Esophagus (tissue), 2 donors: ENCODE results near the gene APBB2. TPM values are rescaled to one million over a fixed set of nuclear protein-coding genes. Genes with fewer than 3 reads are reported as not detected.

Source experiments
- H3K27ac ChIP-seq, 2 donors: one replicate each; pipeline ENCODE4 v1.5.1; 2013; ENCODE audit warnings: low read depth in 2 of 2, mild to moderate bottlenecking in 2 of 2, inconsistent platforms in 1 of 2, low read length in 1 of 2, moderate library complexity in 1 of 2
- H3K27me3 ChIP-seq, 2 donors: one replicate each; pipeline ENCODE4 v1.6.1; 2013; ENCODE audit warnings: low read length in 2 of 2, control low read depth in 1 of 2, mild to moderate bottlenecking in 1 of 2; ENCODE audit not compliant: insufficient read depth in 2 of 2, control insufficient read depth in 1 of 2
- H3K36me3 ChIP-seq, 2 donors: one replicate each; pipeline ENCODE4 v1.6.1; 2013; ENCODE audit warnings: low read length in 1 of 2; ENCODE audit not compliant: control insufficient read depth in 2 of 2, insufficient read depth in 2 of 2
- H3K4me1 ChIP-seq, 2 donors: one replicate each; pipeline ENCODE4 v1.6.1; 2013; ENCODE audit warnings: low read length in 1 of 2; ENCODE audit not compliant: control insufficient read depth in 2 of 2, insufficient read depth in 2 of 2
- H3K4me3 ChIP-seq, 2 donors: one replicate each; pipeline ENCODE4 v1.5.1; 2013; ENCODE audit warnings: low read length in 2 of 2, mild to moderate bottlenecking in 2 of 2, low read depth in 1 of 2, moderate library complexity in 1 of 2
- H3K9me3 ChIP-seq, 2 donors: one replicate each; pipeline ENCODE4 v1.6.1; 2013; ENCODE audit warnings: mild to moderate bottlenecking in 2 of 2, low read depth in 1 of 2, low read length in 1 of 2, moderate library complexity in 1 of 2; ENCODE audit not compliant: control insufficient read depth in 2 of 2, insufficient read depth in 1 of 2
- WGBS, 2 donors: extraction: QIAGEN DNeasy Blood & Tissue Kit; methylation state at CpG; one replicate each; pipeline ENCODE4 v1.1.7; 2013; 5-methylcytosine and 5-hydroxymethylcytosine counted together
- polyA plus RNA-seq, 2 donors: library from polyadenylated mRNA; stranded (reverse); fragments of 200-250 nt; gene quantifications; one replicate each; pipeline ENCODE4 v1.2.3, GENCODE V29; 2013
- donor health status: healthy with polysubstance abuse.
- donor health status: Bipolar disorder and iron deficiency.

Gene APBB2
- polyA plus RNA-seq, 2 donors: 3.0 to 4.0 TPM

DNA sequence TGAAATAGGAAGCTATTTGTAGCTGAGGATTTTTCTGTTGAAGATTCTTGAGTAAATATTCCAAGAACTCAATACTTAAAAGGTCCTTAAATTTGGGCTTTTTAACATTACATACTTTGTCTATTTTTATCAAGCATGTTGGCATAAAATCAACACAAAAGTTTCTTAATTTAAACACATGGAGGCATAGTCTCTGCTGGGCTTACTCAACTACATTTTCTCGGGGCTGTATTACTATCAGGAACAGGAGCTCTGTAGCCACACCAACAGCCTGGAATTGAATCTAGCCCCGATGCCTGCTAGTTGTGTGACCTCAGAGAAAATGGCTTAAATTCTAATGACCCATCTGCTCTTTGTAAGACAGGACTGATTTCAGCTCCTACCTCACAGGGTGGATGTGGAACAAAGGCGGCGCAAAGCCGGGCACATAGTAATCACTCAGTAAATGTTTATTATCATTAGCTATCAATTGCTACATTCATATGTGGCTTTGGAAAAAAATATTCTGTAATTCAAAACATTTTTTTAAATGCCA lies 257.6 kb downstream of the APBB2 start:
- WGBS, 2 donors: 84 to 89% methylated on average over 5 of the region's 5 CpGs
- Histone ChIP-seq H3K27ac (no peak overlapping the region), H3K27me3 (no peaks in the 10 kb centered on the region)

DNA sequence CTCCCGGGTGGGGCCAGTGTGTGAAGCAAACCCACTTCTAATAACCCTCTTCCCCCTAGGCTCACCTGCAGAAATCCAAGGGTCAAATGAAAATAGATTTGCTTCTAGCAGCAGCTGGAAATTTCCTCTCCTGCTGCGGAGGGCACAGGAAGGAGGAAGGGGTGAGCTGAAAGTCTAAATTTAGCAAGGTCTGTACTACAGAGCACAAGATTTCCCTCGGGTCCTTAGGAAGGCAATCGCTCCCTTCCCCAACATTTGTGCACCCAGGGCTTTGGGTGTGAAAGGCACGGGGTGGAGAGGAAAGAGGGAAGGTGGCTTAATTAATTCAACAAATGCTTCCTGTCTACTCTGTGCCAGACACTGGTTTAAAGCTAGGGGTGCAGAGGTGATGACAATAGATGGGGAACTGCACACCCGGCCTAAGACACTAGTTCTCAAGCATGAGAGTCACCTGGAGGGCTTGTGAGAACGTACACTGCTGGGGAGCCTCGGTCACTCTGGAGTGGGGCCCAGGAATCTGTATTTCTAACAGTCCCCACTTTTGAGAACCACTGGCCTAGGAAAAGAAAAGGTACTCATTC lies 260.2 kb downstream of the APBB2 start:
- no peak overlapping the region for H3K4me3 ChIP-seq
- H3K36me3 ChIP-seq: no peaks in the 10 kb centered on the region
- WGBS, 2 donors: 60 to 63% methylated on average over 8 of the region's 8 CpGs

More for the DNA sequence above, 257.6 kb downstream of the APBB2 start:
- Histone ChIP-seq H3K4me1 (peaks cover 0 to 2% of the 10 kb centered on the region in 2 donors), H3K9me3 (no peaks in the 10 kb centered on the region), H3K36me3 (no peaks in the 10 kb centered on the region), H3K4me3 (no peak overlapping the region)

DNA sequence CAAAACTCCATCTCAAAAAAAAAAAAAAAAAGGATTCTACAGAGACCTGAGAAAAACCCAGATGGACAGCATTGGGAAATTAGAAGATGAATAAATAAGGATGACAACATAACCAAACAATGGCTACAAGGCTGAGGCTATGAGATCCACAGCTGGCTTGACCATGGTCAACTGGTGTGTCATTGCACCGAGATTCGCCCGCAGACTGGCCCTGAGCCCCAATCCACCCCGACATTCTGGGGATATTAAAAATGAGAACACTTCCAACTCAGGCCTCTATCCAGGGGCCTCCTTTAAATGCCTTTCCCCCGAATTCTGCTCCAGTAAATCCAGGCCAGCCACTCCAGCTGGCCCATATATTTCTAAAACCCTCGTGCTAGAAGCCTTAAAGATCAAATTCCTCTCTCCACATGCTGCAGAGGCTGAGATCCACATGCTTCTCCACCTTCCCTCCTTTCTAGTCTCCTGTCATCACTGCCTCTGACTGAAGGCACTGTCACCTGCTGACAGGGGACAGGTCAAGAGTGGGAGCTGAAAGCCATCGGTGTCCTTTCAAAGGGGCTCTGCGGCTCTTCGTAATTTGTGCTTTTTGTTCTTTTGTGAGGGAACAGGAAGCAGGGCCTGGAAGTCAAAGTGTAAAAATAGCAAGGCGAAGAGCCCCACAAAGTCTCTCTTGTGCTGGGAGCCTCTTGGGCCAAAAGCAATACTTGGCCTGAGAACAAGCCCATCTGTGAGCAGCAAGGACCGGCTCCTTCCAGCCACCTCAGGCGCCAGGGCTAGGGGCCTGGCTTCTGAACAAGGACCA lies 260.9 kb downstream of the APBB2 start:
- Histone ChIP-seq H3K27ac (peak overlapping the region; percentile 46 to 69), H3K4me3 (no peak overlapping the region), H3K27me3 (no peaks in the 10 kb centered on the region), H3K36me3 (no peaks in the 10 kb centered on the region), H3K9me3 (no peaks in the 10 kb centered on the region), H3K4me1 (peaks cover 0 to 2% of the 10 kb centered on the region in 2 donors)
- 69 to 70% methylated on average over 12 of the region's 12 CpGs for WGBS, 2 donors

More for the DNA sequence above, 260.2 kb downstream of the APBB2 start:
- H3K9me3 ChIP-seq: no peaks in the 10 kb centered on the region
- no peaks in the 10 kb centered on the region for H3K27me3 ChIP-seq
- H3K27ac ChIP-seq: peak overlapping the region; percentile 46 to 69
- H3K4me1 ChIP-seq: peaks cover 0 to 2% of the 10 kb centered on the region in 2 donors

DNA sequence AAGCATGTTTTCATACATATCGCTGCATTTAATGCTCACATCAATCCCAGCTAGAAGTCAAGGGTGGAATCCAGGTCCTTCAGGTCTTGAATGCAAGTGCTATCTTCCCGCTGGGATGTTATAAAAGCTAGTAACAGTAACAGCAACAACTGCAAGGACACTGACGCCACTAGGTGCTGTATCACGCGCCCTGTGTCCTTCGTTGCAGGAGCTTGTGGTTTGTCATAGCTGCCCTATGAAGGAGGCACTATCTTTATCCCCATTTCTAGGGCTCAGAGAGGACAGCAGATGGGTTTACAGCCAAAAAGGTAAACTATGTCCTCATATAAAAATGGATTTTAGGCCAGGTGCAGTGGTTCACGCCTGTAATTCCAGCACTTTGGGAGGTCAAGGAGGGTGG lies 261.7 kb downstream of the APBB2 start:
- H3K4me3 ChIP-seq: no peak overlapping the region
- no peaks in the 10 kb centered on the region for H3K27me3 ChIP-seq
- peaks cover 0 to 2% of the 10 kb centered on the region in 2 donors for H3K4me1 ChIP-seq
- no peaks in the 10 kb centered on the region for H3K36me3 ChIP-seq
- no peak overlapping the region for H3K27ac ChIP-seq
- WGBS, 2 donors: 94 to 95% methylated on average over 7 of the region's 7 CpGs
- no peaks in the 10 kb centered on the region for H3K9me3 ChIP-seq

DNA sequence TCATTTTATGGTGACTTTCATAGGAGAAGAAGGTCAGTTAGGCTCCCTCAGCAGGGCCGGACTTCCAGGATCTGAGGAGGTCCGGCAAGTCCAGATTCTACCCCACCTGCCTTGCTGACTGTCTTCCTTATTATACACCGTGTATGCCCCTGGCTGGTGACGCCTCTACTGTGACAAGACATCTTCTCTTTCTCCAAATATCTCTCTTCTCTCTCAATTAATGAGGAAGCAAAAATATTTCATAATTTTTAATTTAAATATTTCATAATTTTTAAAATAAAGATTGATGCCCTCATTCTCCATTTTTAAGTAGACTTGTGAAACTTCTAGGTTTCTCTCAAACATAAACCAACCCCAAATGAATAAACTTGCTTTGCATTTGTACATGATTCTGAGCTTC lies 262.1 kb downstream of the APBB2 start:
- H3K27ac ChIP-seq: no peak overlapping the region
- H3K9me3 ChIP-seq: no peaks in the 10 kb centered on the region
- WGBS, 2 donors: 92 to 96% methylated on average over 4 of the region's 4 CpGs
- peaks cover 0 to 2% of the 10 kb centered on the region in 2 donors for H3K4me1 ChIP-seq
- H3K27me3 ChIP-seq: no peaks in the 10 kb centered on the region
- no peak overlapping the region for H3K4me3 ChIP-seq
- no peaks in the 10 kb centered on the region for H3K36me3 ChIP-seq

DNA sequence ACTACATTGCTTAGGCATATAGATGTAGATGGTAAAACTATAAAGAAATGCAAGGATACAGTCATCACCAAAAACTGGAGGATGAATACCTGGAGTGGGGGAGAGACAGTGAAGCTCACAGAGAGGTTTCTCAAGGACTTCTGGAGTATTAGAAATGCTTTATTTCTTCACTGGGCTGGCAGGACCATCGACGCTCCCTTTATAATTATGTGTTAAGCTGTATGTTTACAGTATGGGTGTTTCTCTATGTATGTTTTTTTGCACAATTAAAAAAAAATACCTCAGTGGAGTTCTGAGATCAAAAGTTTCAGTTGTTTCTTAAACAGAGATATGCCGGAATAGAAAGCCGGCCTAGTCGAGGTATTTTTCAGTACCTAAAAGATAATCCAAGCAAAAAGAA lies 263.3 kb downstream of the APBB2 start:
- Histone ChIP-seq H3K4me1 (peaks cover 0 to 2% of the 10 kb centered on the region in 2 donors), H3K27ac (no peak overlapping the region), H3K9me3 (no peaks in the 10 kb centered on the region), H3K4me3 (no peak overlapping the region), H3K36me3 (no peaks in the 10 kb centered on the region), H3K27me3 (no peaks in the 10 kb centered on the region)
- 94 to 100% methylated on average over 5 of the region's 5 CpGs for WGBS, 2 donors

DNA sequence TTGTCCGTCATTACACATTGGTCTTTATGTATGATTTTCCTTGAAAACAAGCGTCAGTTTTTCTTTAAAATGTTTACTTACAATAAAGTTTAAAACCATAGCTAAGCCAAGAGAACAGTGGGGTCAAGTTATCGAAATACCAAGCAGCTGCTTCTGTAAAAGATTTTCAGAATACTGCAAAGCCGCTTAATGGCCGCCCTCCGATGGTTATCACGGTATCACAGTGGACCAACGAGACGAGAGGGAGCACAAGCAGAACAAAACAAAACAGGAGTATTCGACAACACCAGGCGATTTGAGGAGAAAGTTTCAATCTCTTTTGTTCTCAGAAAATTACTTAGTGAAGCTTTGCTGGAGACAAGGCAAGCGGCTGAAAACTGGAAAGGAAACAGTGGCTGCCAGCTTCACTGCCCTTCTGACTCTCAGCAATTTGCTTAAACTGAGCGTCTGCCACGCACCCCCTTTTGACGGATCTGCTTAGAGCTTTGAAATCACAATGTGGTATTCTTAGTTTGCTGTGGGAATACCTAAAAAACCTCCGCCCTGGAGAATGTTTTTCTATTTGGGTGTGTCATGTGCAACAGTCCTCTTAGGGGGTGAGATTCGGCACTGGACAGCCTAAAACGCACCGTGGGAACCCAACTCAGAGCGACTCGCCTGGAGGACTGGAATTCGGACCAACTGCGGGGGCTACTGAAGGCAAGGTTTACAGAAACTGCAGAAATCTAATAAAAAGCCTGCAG lies 264.8 kb downstream of the APBB2 start:
- H3K9me3 ChIP-seq: no peaks in the 10 kb centered on the region
- H3K4me3 ChIP-seq: no peak overlapping the region
- H3K27ac ChIP-seq: no peak overlapping the region
- no peaks in the 10 kb centered on the region for H3K36me3 ChIP-seq
- WGBS, 2 donors: 82 to 83% methylated on average over 23 of the region's 23 CpGs
- no peaks in the 10 kb centered on the region for H3K27me3 ChIP-seq
- peaks cover 0 to 2% of the 10 kb centered on the region in 2 donors for H3K4me1 ChIP-seq

DNA sequence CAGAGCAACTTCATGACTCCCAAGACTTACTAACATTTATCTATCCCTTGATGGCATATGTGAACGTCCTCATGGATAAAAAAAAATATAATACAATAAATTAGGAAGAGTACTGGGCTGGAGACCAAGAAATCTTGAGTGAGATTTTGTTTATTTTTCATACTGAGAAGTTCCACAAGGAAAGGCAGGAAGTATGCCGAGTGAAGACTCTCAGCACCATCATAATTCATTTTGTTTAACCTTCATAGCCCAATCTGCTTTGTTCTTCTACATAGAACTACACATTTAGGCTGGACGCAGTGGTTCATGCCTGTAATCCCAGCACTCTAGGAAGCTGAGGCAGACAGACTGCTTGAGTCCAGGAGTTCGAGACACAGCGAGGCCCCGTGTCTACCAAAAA lies 266.3 kb downstream of the APBB2 start:
- H3K4me1 ChIP-seq: no peaks in the 10 kb centered on the region
- no peaks in the 10 kb centered on the region for H3K36me3 ChIP-seq
- no peaks in the 10 kb centered on the region for H3K27me3 ChIP-seq
- no peaks in the 10 kb centered on the region for H3K9me3 ChIP-seq
- 61 to 72% methylated on average over 6 of the region's 6 CpGs for WGBS, 2 donors
- no peak overlapping the region for H3K27ac ChIP-seq
- H3K4me3 ChIP-seq: no peak overlapping the region

DNA sequence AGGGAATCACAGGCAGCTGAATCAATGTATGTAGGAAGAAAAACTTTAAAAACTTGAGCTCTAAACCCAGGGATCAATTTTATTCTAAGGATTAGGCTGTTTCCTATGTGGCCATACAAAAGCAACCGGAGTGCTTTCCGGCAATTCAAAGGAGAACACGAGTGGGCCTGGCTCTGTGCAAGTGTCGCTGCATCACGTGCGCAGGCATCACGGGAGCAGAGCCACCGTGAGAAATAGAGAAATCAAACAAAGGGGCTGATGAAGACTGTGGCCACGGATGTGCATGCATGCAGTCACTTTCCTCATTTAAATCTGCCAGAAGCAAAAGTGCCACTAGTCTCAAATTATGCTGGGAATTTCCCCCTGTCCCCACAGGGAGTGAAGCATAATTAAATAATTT lies 267.7 kb downstream of the APBB2 start:
- Histone ChIP-seq H3K36me3 (peaks cover 0 to 3% of the 10 kb centered on the region in 2 donors), H3K27ac (no peak overlapping the region), H3K9me3 (no peaks in the 10 kb centered on the region), H3K4me3 (no peak overlapping the region), H3K27me3 (no peaks in the 10 kb centered on the region), H3K4me1 (no peaks in the 10 kb centered on the region)
- WGBS, 2 donors: 81 to 82% methylated on average over 9 of the region's 9 CpGs
